ENCODE results near the gene CDC6.

GRCh38 chr17:40259505-40259904, 28.2 kb upstream of the CDC6 start:
- TF ChIP-seq CTCF (conservative IDR thresholded peaks at IDR 0.05): no peak
- no peak for TF ChIP-seq ZFX (IDR thresholded peaks at IDR 0.05)
